Islet precursor cell (in vitro differentiated cells): ENCODE data around the gene ASB18.

Experiments
- DNase-seq: peaks from one replicate; pipeline ENCODE4 v3.0.0-alpha.2; 2018

Gene ASB18

DNA sequence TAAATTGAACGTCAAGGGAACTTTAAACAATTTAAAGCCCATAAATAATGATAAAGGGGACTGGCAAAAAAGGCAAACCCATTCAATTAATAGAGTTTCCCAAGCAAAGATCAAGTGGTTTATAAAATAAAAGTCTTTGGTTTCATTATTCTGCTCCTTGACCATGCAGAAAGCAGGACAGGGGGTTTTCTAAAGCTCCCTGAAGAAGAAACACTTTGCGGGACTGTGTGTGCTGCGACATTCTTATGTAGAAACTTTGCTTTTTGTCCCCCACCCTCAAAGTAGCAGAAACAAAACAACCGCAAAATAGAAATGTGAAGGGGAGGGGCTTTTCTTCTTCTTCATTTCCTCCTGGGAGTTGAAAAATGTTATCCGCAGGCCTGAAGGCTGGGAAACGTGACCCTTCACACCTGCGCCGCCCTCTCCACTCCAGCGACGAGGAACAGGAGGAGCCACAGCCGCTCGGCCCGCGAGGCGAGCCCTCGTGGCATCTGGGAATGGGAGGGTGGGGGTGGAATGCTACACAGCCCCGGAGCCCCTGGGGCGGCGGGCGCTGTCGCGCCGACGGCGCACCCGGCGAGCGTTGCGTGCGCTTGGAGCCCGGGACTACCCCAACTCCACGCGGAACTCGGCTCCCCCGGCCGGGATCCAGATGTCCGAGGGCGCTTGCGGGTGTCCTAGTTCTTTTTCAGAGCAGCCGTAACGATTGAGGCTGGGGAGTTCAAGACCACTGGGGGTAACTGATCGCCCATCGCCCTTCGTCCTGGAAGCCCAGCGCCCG is 91.8 kb downstream of the ASB18 start:
- no peak for DNase-seq

DNA sequence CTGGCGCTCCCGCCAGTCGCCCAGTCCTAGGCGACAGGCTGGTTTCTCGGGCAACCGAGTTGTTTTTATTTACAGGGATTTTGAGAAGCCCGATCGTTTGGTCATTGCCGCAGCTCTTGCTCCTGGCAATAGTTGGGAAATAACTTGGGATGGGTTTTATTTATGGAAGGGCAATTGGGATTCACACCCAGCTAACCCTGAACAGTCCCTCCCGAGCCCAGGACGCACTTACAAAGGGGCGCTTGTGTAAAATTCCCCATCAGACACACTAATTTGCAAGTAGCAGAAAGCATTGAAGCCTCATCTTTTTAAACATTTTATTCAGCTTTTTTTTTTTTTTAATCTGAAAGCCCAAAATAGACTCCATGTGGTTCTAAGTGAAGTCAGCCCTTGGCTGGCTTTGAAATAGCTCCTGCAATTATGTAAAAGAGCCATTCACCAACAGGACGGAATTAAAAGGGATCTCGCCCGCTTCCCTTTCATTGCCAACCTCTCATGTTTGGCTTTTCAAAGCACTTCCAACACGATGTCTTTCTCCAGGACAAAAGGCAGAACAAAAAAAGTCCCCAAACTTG is 92.4 kb downstream of the ASB18 start:
- DNase-seq: no peak

DNA sequence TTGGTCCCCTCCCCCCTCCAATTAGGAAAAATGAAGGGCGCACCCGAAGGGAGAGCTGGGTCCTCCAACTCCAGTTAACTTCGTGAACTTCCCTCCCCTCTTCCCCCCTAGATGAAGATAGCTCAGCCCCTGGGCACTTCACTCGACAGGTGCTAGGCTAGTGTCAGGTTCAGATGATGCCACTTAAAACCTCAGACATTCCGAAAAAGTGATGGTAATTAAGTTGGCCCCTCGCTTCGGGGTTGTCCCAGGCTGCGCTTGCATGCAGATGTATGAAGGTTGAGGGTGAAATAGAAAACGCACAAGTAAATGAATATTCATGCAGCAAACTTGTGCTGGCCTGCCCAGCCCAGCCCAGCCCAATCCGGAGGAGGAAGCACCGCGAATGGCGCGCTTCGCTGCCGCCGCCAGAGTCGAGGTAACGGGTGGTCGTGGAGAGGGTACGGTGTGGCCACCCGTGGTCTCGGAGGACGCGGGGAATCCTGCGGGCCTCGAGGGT is 93.0 kb downstream of the ASB18 start:
- no peak for DNase-seq

DNA sequence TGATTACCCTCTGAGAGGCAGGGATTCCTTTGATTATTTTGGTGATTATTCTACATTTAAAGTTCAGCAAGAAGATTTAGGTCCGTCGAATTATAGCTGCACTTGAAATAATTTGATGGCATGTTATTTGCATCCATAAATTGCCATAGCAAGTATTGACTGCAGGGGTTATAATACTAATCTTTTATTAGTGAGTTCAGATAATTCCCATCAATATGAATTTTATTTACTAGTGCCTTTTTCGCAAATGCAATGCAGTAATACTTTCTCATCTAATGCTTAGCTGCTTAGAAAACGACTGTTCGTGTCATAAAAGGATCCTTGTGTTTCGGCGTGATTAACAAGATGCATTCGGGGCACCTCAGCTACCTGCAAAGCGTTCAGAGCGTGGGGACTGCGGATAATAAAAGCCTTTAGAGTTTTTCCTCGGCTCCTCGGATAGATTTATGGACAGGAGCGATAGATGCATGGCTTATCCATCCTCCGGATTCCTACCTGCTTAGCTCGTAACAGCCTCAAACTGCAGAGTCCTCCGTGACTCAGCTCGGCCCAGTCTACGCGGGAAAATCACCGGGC is 93.5 kb downstream of the ASB18 start:
- DNase-seq: no peak

DNA sequence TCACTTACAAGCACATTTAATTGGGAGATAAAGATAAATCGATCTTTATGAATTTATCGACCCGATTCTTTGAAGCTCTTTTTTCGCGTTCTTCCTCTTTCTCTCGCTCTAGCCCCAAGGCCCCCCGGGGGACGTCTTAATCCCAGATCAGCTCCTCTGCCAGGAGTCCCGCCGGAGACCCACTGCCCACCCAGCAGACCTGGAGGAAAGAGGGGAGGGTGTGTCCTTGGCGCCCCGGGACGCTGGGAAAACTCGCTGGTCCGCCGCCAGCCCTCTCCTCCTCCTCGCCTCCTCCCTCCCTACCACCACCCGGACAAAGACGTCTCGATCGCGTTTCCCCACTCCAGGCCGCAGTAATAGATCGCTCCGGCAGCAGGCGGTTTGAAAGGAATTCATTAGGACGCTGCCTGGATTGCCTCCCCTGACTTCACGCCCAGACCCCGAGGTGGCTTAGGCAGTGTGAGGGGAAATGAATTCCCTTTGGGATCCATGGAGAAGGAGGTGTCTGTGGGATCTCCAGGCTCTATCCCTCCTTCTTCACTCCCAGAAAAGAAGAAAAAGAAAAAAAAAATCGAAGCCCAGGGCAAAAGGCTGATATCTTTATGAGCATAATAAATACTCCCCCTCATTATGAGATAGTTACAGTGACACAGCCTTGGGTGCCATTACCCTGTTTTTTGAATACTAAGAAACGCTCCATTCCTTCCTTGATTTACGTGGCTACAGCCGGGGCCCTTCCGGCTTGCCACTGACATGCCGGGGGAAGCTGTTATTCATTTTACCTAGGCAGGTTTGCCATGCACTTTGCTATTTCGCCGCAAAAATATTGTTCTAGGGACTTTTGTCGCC is 94.2 kb downstream of the ASB18 start:
- DNase-seq: peak; percentile 72

DNA sequence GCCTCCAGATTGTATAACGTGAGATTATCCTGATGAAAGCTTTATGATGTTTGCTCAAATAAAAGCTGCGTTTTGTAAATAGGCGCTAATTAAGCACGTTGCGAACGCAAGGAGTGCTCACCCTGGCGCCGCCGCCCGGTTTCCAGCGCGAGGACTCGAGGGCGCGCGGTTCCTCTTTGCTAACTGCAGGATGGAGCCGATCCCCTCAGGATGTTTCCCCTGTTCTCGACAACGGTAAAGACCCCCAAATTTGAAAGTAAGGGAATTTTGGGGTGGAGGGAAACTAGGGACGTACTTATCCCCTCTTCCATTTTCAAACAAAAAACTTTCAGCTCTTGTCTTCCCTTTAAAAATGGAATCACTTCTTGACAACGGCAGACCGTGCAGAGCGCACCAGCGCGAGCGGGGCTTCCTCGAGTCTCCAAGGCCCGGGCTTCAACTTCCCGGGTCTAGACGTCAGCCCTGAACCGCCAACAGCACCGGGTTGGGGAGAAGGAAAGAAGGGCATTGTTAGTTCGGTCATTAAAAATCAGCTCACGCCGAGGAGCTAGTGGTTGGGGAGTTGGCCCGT is 95.0 kb downstream of the ASB18 start:
- DNase-seq: no peak

DNA sequence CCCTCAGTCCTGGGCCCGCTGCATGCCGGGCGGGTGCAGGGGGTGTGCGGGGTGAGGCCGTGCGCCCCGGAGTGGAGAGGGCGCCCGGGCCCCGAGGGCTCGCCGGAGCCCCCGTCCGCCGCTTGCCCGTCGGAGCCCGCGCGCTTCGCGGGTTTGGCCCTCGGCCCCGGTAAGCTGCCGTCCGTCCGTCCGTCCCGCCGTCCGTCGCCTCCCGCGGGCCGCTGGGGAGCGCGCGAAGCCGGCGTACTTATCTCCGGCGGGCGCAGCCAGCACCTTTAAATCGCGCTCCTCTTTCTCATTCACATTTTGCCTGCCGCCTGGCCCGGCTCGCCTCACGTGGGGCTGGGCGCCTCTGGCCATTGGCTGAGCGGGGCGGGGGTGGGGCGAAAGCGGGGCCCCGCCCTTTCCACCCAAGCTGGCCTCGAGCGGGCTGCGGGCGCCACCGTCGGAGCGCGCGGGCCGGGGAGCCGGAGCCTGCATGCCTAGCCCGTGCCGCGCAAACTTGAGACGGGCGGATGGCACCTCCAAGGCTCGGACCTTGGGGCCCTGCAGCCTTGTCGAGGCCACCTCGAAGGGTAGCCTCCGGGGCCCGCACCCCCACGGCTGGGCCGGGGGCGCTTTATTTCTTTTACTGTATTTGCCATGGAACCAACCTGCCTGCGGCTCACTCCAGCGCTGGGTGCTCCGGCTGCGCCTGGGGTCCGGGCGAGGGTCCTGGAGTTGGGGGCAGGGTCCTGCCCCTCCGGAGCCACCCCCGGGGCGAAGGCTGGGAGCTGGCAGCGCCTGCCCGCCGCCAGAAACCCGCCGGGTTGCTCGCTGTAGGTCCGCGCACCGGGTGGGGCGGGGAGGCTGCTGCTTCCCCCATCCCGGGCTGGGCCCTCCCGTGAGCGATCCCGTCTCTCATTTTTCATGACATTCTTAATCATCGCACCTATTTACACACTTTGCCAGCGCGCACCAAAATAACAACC is 95.8 kb downstream of the ASB18 start, which contains the start of gene GBX2:
TSS of gene GBX2 (minus strand) at position 277 of the 971 bp plus-strand sequence. CDS start 415 bp downstream, outside the sequence.
- DNase-seq: peak; percentile 94

DNA sequence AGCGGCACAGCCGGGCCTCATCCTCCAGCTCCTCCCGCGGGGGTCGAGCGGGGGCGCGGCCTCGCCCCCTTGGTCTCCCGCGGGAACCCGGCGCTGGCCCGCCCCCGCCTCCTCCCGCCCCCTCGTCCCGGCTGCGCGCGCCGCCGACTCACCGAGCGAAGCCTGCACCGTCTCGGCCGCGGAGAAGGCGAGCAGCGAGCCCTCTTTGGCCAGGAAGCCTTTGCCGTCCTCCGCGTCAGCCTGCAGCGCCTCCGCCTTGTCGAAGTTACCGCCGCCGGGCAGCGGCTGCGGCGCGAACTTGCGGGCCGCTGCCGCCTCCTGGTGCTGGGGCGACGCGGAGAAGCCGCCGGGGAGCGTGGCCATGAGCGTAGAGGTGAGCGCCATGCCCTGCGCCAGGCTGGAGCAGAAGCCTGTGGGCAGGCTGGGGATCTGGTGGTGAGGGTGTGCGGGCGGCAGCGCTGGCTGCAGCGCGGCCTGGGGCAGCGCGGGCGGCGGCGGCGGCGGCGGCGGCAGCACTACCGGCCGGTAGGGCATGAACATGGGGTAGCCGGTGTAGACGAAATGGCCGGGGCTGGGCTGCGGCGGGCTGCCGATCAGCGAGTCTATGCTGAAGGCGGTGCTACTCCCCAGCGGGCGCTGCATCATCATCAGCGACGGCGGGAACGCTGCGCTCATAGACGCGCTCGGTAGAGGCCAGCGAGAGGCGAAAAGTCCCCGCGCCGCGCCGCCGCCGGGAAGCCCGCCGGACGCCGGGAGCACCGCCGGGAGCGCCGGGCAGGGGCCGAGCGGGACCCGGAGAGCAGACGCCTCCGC is 96.7 kb downstream of the ASB18 start:
- DNase-seq: peak; percentile 81

DNA sequence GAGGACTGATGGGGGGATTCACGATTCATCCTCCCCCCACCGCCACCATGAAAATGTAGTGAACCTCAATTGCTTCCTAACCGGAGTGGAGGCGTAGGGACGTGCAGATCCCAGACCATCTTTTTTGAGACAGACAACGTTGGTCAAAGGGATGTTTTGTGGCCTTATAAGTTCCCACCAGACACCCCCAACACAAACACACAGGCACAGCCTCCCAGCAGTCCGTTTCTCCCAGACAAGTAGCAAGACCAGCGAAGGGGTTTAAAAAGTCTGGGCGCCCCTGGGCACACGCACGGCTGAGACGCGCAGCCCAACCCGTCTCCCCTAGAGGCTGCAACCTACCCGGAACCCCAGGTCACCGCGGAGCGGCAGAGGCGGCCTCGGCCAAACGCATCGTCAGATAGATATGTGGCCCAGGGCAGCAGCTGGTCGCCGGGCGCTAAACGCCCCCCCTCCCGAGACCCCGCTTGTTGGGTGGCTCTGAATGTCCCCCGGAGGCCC is 97.4 kb downstream of the ASB18 start:
- DNase-seq: peak; percentile 58

DNA sequence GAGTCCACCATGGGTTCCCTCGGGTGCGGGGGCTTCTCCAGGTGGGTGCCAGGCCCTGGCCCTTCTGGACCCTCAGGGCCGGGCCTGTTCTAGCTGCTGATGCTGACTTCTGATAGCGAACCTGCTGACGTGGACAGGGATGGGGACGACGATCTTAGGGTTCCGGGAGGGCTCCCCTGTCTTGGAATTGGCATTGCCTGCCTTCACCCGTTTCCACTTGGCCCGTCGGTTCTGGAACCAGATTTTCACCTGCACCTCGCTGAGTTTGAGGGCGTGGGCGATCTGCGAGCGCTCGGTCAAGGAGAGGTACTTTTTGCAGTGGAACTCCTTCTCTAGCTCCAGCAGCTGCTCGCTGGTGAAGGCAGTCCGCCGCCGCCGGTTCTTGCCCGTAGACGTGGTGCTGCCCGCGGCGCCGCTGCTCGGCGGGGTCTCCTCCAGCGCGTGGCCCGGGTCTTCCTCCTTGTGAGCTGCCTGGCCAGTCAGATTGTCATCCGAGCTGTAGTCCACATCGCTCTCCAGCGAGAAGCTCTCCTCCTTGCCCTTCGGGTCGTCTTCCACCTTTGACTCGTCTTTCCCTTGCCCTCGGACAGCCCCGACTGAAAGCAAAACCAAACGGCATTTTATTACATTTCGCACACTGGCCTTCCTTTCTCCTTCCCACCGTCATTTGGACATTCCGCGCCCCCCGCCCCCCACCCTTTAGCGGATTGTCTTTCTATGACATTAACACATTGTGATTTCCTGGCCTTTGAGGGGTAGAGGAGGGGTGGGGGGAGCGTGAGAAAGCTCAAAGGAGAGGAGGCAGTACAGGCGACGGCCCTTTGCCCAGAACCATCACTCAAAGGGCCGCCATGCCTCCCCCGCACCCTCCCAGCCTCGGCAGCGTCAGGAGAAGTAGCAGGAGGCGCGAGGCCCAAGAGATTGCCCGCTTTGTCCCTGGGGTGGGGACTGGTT is 98.1 kb downstream of the ASB18 start:
- DNase-seq: peak; percentile 77

DNA sequence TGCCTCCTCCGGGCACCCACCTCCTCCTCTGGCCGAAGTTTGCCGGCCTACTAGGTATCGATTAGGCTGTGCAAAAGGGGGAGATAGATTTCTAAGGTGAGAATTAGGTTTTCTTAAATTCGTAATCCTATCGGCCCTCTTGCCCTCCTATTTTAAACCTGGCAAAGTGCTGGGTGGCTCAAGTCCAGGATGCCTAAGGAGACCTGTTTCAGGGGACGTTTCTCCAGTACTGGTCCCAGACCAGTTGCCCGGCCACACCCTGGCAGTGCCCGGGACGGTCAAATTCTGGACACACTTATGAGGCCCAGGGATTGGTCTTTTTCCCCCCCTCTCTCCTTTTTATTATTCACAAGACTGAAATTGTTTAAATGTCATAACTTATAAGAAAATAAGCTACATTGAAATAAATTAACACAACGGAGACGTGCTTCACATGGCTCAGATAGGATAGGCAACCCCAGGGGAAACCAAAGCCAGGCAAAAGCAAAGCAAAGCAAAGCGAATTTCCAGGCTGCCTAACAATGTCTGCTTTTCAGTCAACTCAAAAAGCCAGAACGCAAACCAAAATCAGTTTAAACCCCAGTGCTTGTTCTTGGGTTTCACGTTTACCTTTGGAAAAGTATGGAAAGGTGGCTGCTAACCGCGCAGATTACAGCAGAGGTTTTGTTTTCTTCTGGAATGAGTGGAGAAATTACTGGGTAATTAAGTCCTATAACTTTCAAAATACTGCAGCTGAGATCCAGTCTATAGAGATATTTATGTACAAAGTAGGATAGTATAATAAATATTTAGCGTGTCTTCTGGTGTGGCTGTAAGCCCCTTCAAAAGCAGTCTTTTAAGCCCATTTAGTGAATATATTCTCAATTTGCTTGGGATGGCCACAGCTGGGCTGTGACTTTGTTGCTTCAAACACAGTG is 99.0 kb downstream of the ASB18 start:
- no peak for DNase-seq

DNA sequence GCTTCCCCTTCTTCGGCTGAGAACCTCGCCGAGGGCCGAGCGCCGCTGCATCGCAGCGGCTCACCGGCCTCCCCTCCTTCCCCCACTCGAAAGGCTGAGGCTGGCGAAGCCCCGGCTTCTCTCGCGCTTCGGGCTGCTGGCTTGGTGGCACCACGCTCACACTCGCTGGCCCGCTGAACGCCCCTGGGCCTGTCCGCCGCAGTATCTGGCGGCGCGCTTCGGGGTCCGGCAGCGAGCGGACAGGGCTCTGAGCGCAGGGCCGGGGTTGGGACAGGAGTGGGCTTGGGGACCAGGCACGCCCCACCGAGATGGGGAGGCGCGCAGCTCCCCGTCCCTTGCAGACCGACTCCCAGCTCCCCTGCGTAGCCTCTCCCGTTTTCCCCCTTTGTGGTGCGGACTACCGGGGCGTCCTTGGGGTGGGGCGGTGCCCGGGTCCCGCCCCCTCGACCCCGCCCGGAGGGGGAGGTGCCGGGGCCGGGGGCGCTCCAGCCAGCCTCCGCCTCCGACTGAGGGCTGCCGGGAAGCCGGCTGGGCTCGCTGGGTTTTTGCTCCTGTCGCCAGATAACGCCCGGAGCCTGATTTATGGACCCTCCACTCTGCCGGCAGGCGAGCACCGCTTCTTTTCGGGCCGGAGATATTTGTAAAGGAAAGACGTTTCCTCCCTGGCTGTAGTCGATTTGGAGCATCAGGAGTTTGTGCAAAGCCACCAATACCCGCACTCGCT is 99.8 kb downstream of the ASB18 start:
- peak; percentile 79 for DNase-seq

DNA sequence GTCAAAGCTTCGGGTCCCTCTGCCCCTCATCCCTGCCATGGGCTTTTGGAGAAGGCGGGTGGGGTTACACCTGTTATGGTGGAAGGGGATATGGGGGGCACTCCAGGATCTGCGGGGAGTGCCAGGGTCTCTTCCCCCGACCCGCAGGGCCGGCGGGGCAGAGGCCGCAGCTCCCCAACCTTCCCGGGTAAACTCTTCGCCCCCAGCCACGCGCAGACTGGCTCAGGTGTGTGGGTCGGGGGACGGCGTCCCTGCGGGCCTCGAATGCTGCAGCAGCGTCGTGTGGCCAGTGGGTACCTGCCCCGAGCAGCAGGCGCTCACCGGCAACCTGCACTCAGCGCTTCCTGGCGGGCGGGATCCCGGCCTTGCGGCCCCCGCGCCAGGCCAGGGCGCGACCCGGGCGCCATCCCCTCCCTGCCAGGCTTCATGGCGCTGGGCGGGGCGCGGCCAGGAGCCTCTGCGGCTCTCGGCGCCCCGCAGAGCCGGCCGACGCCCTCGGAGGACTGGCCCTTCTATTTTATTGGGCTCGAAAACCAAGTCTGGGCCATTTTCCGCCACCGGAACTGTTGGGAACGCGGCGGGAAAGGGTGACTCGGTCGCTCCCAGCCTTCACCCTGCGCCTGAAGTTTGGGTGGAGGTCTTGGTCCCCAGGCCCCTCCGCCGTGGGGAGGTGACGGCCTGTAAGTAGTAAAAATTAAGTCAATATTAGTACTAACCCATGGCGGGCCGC is 100.6 kb downstream of the ASB18 start:
- DNase-seq: peak; percentile 57

DNA sequence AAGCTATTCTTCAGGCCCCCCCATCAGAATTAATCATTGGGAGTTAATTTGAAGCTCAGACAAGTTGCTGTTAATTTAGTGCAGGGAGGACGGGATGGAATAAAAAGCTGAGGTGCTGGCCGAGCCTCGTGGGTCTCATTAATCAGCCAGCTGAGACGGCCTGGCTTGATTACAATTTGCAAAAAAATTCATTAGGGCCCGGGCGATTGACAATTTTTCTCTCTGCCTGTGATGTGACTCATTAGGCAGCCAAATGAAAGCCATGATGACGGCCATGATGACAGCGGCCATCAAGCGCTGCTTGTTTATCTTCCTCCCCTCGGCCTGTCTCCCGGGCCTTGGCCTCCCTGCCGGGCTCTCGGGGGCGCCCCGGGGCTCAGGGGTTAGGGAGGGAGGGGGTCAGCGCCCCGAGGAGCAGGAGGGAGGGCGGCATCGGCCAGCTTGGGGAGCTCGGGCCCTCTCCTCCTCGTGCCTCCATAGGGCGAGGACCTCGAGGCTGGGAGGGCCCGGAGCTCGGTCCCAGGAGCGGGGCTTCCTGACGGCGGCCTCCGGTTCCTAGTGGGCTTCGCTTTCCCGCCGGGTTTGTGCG is 101.2 kb downstream of the ASB18 start:
- no peak for DNase-seq

DNA sequence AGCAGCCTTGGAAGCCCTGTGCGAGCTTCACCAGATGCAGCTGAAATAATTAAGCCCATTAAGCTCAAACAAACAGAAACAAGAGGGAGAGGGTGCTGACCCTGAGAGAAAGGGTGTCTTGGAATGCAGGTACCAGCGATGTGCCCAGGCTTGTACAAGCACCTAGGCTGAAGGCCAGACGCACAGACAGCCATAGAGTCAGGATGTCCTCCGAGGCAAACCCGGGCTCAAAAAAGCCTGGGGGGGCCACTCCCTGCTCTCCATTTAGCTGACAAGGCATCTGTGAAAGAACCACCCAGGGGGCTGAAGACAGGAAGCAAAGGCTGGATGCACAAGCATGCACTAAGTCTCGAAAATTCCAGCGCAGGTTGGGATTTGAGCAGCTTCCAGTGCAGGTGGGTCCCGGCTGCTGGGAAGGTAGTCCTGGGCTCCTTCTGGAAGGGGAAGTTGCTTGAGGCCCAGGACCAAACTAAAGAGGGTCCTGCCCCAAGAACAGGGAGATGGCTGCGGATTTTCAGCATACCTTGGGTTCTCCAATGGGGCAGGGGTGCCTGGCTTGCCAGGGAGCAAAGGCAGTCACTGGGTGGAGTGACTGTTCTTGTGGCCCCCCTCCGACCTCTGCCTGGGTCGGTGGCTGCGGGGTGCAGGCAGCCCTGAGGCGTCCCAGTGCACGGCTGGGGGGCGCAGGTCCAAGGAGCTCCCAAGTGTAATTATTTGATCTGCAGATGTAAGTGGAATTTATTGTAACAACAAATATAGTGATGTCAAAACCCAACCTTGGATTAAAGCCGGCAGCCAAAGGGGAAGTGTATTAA is 102.0 kb downstream of the ASB18 start:
- peak; percentile 72 for DNase-seq
